ENCODE data around the gene HECTD4. TPM values are rescaled to one million over a fixed set of nuclear protein-coding genes. Genes with fewer than 3 reads are reported as not detected.

HECTD4 gene
- total and polyA plus RNA-seq, 2 donors (not counting 1 experiment from before 2014, with no cell fraction given), result 46.4 to 92.2 TPM

- Mint-ChIP-seq H3K9me3 (ENCODE audit: insufficient read depth) (no peaks in the 10 kb centered on the region), H3K27ac (no peak overlapping the region), H3K4me3 (no peak overlapping the region), H3K4me1 (peaks cover 48% of the 10 kb centered on the region), H3K27me3 (no peaks in the 10 kb centered on the region)
- Histone ChIP-seq H3K27me3 (replicated peaks in 1 of 4; ENCODE audit: control extremely low read depth in 1 of 4, control insufficient read depth in 3 of 4, insufficient read depth in 4 of 4, low read length in 3 of 4) (no peaks in the 10 kb centered on the region), H3K4me2 (replicated peaks; ENCODE audit: low read depth, low read length, poor library complexity, severe bottlenecking) (no peak overlapping the region), H3K27ac (ENCODE audit: low read length in 2 of 2) (peak overlapping the region in 1 of 2 donors; percentile 44), H3K79me2 (ENCODE audit: control insufficient read depth, insufficient read depth, low read length) (peaks cover 96% of the 10 kb centered on the region), H3K4me1 (ENCODE audit: control insufficient read depth in 2 of 2, insufficient read depth in 2 of 2, low read length in 2 of 2) (peaks cover 35% of the 10 kb centered on the region in 2 donors), H3K36me3 (replicated peaks in 1 of 2; ENCODE audit: control extremely low read depth in 1 of 2, control insufficient read depth in 1 of 2, extremely low read depth in 1 of 2, insufficient read depth in 2 of 2, low read length in 1 of 2) (no peaks in the 10 kb centered on the region), H3K9me3 (ENCODE audit: control extremely low read depth in 1 of 3, control insufficient read depth in 2 of 3, insufficient read depth in 1 of 3, low read length in 2 of 3) (peaks cover 0 to 9% (median 0%) of the 10 kb centered on the region in 3 donors), H3K9ac (ENCODE audit: low read length) (no peak overlapping the region), H2AFZ (ENCODE audit: insufficient read depth, low read depth, low read length, poor library complexity, severe bottlenecking) (no peak overlapping the region), H4K20me1 (ENCODE audit: control insufficient read depth, insufficient read depth, low read length, poor library complexity, severe bottlenecking) (peaks cover 2% of the 10 kb centered on the region), H3K4me3 (ENCODE audit: control extremely low read depth in 1 of 5, extremely low read depth in 1 of 5, insufficient read depth in 1 of 5, low read depth in 2 of 5, low read length in 4 of 5) (no peak overlapping the region)
- TF ChIP-seq EZH2 (IDR thresholded peaks at IDR 0.05; ENCODE audit: borderline replicate concordance, insufficient read depth, low read depth, low read length, poor library complexity, severe bottlenecking), result no peak
- TF ChIP-seq CTCF (IDR thresholded peaks at IDR 0.05), result no peak
- intact Hi-C loops (cut with micrococcal nuclease), result no loop called here
- DNase-seq, result no peak
- POLR2A ChIA-PET, result no interaction called here
- WGBS (ENCODE audit: insufficient coverage), result 68% methylated on average over 2 of the region's 2 CpGs
- no peak for ATAC-seq (ENCODE audit: low read depth)
- CTCF ChIA-PET, result interaction anchor here (3.1 kb wide), 1 partner anchor 30 kb away, joined by 8 read pairs; no protein-coding TSS in a partner anchor
Measured at GRCh38 chr12:112357214-112357613, 25.0 kb downstream of the HECTD4 start.

GRCh38 chr12:112354399-112354798, 27.8 kb downstream of the HECTD4 start:
- TF ChIP-seq CTCF (IDR thresholded peaks at IDR 0.05) (no peak), EZH2 (IDR thresholded peaks at IDR 0.05; ENCODE audit: borderline replicate concordance, insufficient read depth, low read depth, low read length, poor library complexity, severe bottlenecking) (no peak)
- H3K4me2 ChIP-seq (replicated peaks; ENCODE audit: low read depth, low read length, poor library complexity, severe bottlenecking), result peak overlapping the region; percentile 62
- H3K27me3 Mint-ChIP-seq, result no peaks in the 10 kb centered on the region
- peak overlapping the region; percentile 18 for H2AFZ ChIP-seq (ENCODE audit: insufficient read depth, low read depth, low read length, poor library complexity, severe bottlenecking)
- peaks cover 95% of the 10 kb centered on the region for H3K79me2 ChIP-seq (ENCODE audit: control insufficient read depth, insufficient read depth, low read length)
- ChIA-PET CTCF (interaction anchor here (0.7 kb wide), 1 partner anchor 1037 kb away, joined by 4 read pairs; no protein-coding TSS in a partner anchor), POLR2A (no interaction called here)
- 85% methylated on average over 3 of the region's 4 CpGs for WGBS (ENCODE audit: insufficient coverage)
- peaks cover 0 to 6% (median 0%) of the 10 kb centered on the region in 3 donors for H3K9me3 ChIP-seq (ENCODE audit: control extremely low read depth in 1 of 3, control insufficient read depth in 2 of 3, insufficient read depth in 1 of 3, low read length in 2 of 3)
- H3K4me3 ChIP-seq (ENCODE audit: control extremely low read depth in 1 of 5, extremely low read depth in 1 of 5, insufficient read depth in 1 of 5, low read depth in 2 of 5, low read length in 4 of 5), result peak overlapping the region in 2 of 5 experiments; percentile 18 to 34
- peaks cover 56 to 59% of the 10 kb centered on the region in 2 donors for H3K4me1 ChIP-seq (ENCODE audit: control insufficient read depth in 2 of 2, insufficient read depth in 2 of 2, low read length in 2 of 2)
- H3K36me3 ChIP-seq (replicated peaks in 1 of 2; ENCODE audit: control extremely low read depth in 1 of 2, control insufficient read depth in 1 of 2, extremely low read depth in 1 of 2, insufficient read depth in 2 of 2, low read length in 1 of 2), result no peaks in the 10 kb centered on the region
- H3K27ac Mint-ChIP-seq, result peak overlapping the region; percentile 83
- no peaks in the 10 kb centered on the region for H3K9me3 Mint-ChIP-seq (ENCODE audit: insufficient read depth)
- H3K4me1 Mint-ChIP-seq, result peaks cover 60% of the 10 kb centered on the region
- no peak overlapping the region for H3K9ac ChIP-seq (ENCODE audit: low read length)
- no peaks in the 10 kb centered on the region for H4K20me1 ChIP-seq (ENCODE audit: control insufficient read depth, insufficient read depth, low read length, poor library complexity, severe bottlenecking)
- ATAC-seq (ENCODE audit: low read depth), result no peak
- DNase-seq, result no peak
- peak overlapping the region; percentile 75 for H3K4me3 Mint-ChIP-seq
- intact Hi-C loops (cut with micrococcal nuclease), result no loop called here
- H3K27me3 ChIP-seq (replicated peaks in 1 of 4; ENCODE audit: control extremely low read depth in 1 of 4, control insufficient read depth in 3 of 4, insufficient read depth in 4 of 4, low read length in 3 of 4), result no peaks in the 10 kb centered on the region
- peak overlapping the region; percentile 54 to 85 for H3K27ac ChIP-seq (ENCODE audit: low read length in 2 of 2)

Measured in B cell (primary cell).